Umbilical cord (tissue), 2 donors: ENCODE measurements around the gene MFSD2A. TPM values are rescaled to one million over a fixed set of nuclear protein-coding genes. Genes with fewer than 3 reads are reported as not detected.
"Not testable (repeated sequence)": the region's sequence is repeated elsewhere in the genome, so short reads cannot be mapped to it uniquely, and the experiment has no call there.

ENCODE experiments used
- DNase-seq: peaks from one replicate; pipeline ENCODE4 v3.0.0-alpha.2; 2015; ENCODE audit warnings: low spot score
- total RNA-seq: library from RNA; depleted of rRNA; stranded (reverse); fragments of >200 nt; gene quantifications from one replicate; pipeline ENCODE4 v1.2.3, GENCODE V29; 2014; ENCODE audit warnings: low replicate concordance; ENCODE audit not compliant: insufficient read depth

MFSD2A gene
- total RNA-seq = 9.1 TPM

GRCh38 chr1:39954870-39955546, at the start of gene MFSD2A:
TSS of gene MFSD2A (plus strand) at chr1:39955145. CDS start at chr1:39955293, 148 bp downstream.
- DNase-seq = peak; percentile 86

- DNase-seq = no peak
Observed at GRCh38 chr1:39905172-39905571, 49.8 kb upstream of the MFSD2A start.

GRCh38 chr1:39907528-39908453, 47.2 kb upstream of the MFSD2A start:
- no peak for DNase-seq

- DNase-seq = no peak
Observed at GRCh38 chr1:39908534-39908933, 46.4 kb upstream of the MFSD2A start.

GRCh38 chr1:39910263-39910662, 44.7 kb upstream of the MFSD2A start:
- DNase-seq = no peak

- DNase-seq = not testable (repeated sequence)
Observed at GRCh38 chr1:39913136-39913535, 41.8 kb upstream of the MFSD2A start.

GRCh38 chr1:39915499-39916129, 39.3 kb upstream of the MFSD2A start:
- DNase-seq = no peak

- DNase-seq = no peak
Observed at GRCh38 chr1:39917825-39918224, 37.1 kb upstream of the MFSD2A start.

GRCh38 chr1:39919545-39919944, 35.4 kb upstream of the MFSD2A start:
- peak; percentile 52 for DNase-seq

GRCh38 chr1:39922251-39922688, 32.7 kb upstream of the MFSD2A start:
- no peak for DNase-seq

- peak; percentile 26 for DNase-seq
Observed at GRCh38 chr1:39925721-39926342, 29.1 kb upstream of the MFSD2A start.

GRCh38 chr1:39926343-39926793, 28.6 kb upstream of the MFSD2A start:
- DNase-seq = no peak

GRCh38 chr1:39926820-39927219, 28.1 kb upstream of the MFSD2A start:
- no peak for DNase-seq

GRCh38 chr1:39927538-39927937, 27.4 kb upstream of the MFSD2A start:
- no peak for DNase-seq

GRCh38 chr1:39928809-39929587, 25.9 kb upstream of the MFSD2A start:
- no peak for DNase-seq

- DNase-seq = peak; percentile 76
Observed at GRCh38 chr1:39933956-39934941, 20.7 kb upstream of the MFSD2A start.

- peak; percentile 30 for DNase-seq
Observed at GRCh38 chr1:39936724-39937491, 18.0 kb upstream of the MFSD2A start.

- DNase-seq = no peak
Observed at GRCh38 chr1:39938856-39939255, 16.1 kb upstream of the MFSD2A start.

- no peak for DNase-seq
Observed at GRCh38 chr1:39940253-39940652, 14.7 kb upstream of the MFSD2A start.
